Spleen (tissue), 11 donors: ENCODE results near the gene USP15. TPM values are rescaled to one million over a fixed set of nuclear protein-coding genes. Genes with fewer than 3 reads are reported as not detected.

Experiments used
- DNase-seq: peaks from one replicate; pipeline ENCODE4 v3.0.0-alpha.2; 2020
- H3K27ac ChIP-seq, 8 donors: fragments of 200-600 bp; sonication (generic) in 7 of 8; 1 replicate in 4 of 8; 2 replicates in 4 of 8; pipeline versions ENCODE4 v1.5.0 to v1.8.0; 2016 to 2021; ENCODE audit warnings: inconsistent platforms in 4 of 8, mild to moderate bottlenecking in 4 of 8, moderate library complexity in 1 of 8
- H3K27me3 ChIP-seq, 7 donors: fragments of 200-600 bp; sonication (generic) in 6 of 7; replicated peaks in 1 of 7; 1 replicate in 4 of 7; 2 replicates in 3 of 7; pipeline versions ENCODE4 v1.5.0 to v1.8.0; 2016 to 2021; ENCODE audit warnings: inconsistent platforms in 3 of 7, mild to moderate bottlenecking in 1 of 7
- H3K36me3 ChIP-seq, 6 donors: fragments of 200-600 bp; sonication (generic) in 5 of 6; 1 replicate in 4 of 6; 2 replicates in 2 of 6; pipeline versions ENCODE4 v1.5.0 to v1.8.0; 2016 to 2021; ENCODE audit warnings: inconsistent platforms in 2 of 6
- H3K4me1 ChIP-seq, 6 donors: fragments of 200-600 bp; sonication (generic) in 5 of 6; 1 replicate in 3 of 6; 2 replicates in 3 of 6; pipeline versions ENCODE4 v1.5.0 to v1.8.0; 2016 to 2021; ENCODE audit warnings: inconsistent platforms in 3 of 6
- H3K4me3 ChIP-seq, 8 donors: fragments of 200-600 bp; sonication (generic) in 7 of 8; 1 replicate in 4 of 8; 2 replicates in 4 of 8; pipeline versions ENCODE4 v1.5.0 to v1.8.0; 2016 to 2021; ENCODE audit warnings: inconsistent platforms in 4 of 8, mild to moderate bottlenecking in 4 of 8, moderate library complexity in 2 of 8
- H3K9me3 ChIP-seq, 8 donors: fragments of 200-600 bp; sonication (generic) in 7 of 8; 1 replicate in 4 of 8; 2 replicates in 4 of 8; pipeline versions ENCODE4 v1.5.0 to v1.8.0; 2016 to 2021; ENCODE audit warnings: inconsistent platforms in 4 of 8
- CTCF ChIP-seq, 11 experiments: fragments of 200-600 bp in 7 of 11; fragments of 450-650 bp in 4 of 11; sonication (generic) in 4 of 11; IDR thresholded peaks in 8 of 11; conservative IDR thresholded peaks in 3 of 11; 1 replicate in 7 of 11; 2 replicates in 4 of 11; pipeline versions ENCODE4 v1.4.0 to v1.8.0; 2016 to 2021; ENCODE audit warnings: antibody characterized with exemption in 11 of 11, inconsistent platforms in 4 of 11, mild to moderate bottlenecking in 1 of 11
- POLR2A ChIP-seq, 3 donors: fragments of 450-650 bp; IDR thresholded peaks; one replicate each; pipeline ENCODE4 v1.5.1; 2017; ENCODE audit warnings: antibody characterized with exemption in 3 of 3, mild to moderate bottlenecking in 1 of 3
- POLR2AphosphoS5 ChIP-seq, 3 donors: sonication (generic); formaldehyde crosslinking; IDR thresholded peaks; one replicate each; pipeline ENCODE4 v1.5.1; 2017; ENCODE audit warnings: antibody characterized with exemption in 3 of 3
- WGBS, 5 donors: extraction: QIAGEN DNeasy Blood & Tissue Kit in 3 of 5; methylation state at CpG; one replicate each; pipeline versions ENCODE4 v1.1.5 to v1.1.7; 2013 to 2018; 5-methylcytosine and 5-hydroxymethylcytosine counted together
- intact Hi-C: fragments of 100-400 bp; cut with DNase I; formaldehyde crosslinking; loops from one replicate; pipeline ENCODE4 v1.15.0; 2023; ENCODE audit warnings: low total_unique reads
- polyA plus RNA-seq, 3 donors: library from polyadenylated mRNA; stranded (reverse); fragments of 200-250 nt; gene quantifications; one replicate each; pipeline ENCODE4 v1.2.1, GENCODE V29; 2013
- total RNA-seq, 7 donors: library from RNA; depleted of rRNA in 3 of 7; stranded (reverse); fragments of >200 nt in 3 of 7; fragmentation: NEBNext Ultra II Directional in 4 of 7; extraction: Animal tissue kit (Norgen Biotek cat#: 25700) in 4 of 7; gene quantifications; one replicate each; pipeline versions ENCODE4 v1.1.0 to v1.2.1, GENCODE V29; 2016 to 2021
- donor health status: healthy with polysubstance abuse.
- donor health status: DM: no; HTN: no; CAD: no; lungs with moderate emphysema.
- donor health status: DM: no; HTN: no; CAD: no.
- donor health status: Bipolar disorder and iron deficiency.
- donor health status: healthy.
- donor health status: DM: no; HTN: no; CAD: no.
- donor health status: DM: yes; HTN: yes; CAD: no.

Gene USP15
- total and polyA plus RNA-seq, 10 donors, result 65.3 to 288 (median 162) TPM

GRCh38 chr12:62306569-62307530 is 46.6 kb downstream of the USP15 start:
- no peaks in the 10 kb centered on the region for H3K27me3 ChIP-seq
- no peak for DNase-seq
- no peak overlapping the region for H3K4me3 ChIP-seq
- TF ChIP-seq CTCF (IDR thresholded peaks at IDR 0.05 in 8 of 11, conservative IDR thresholded peaks at IDR 0.05 in 3 of 11) (no peak), POLR2AphosphoS5 (IDR thresholded peaks at IDR 0.05) (no peak), POLR2A (IDR thresholded peaks at IDR 0.05) (no peak)
- H3K27ac ChIP-seq, result no peak overlapping the region
- intact Hi-C loops, result no loop called here
- whole genome bisulfite sequencing, 5 donors, result 93 to 98% (median 96%) methylated on average over 7 of the region's 7 CpGs
- peaks cover 5 to 82% (median 51%) of the 10 kb centered on the region in 6 donors for H3K36me3 ChIP-seq
- H3K4me1 ChIP-seq, result peaks cover 0 to 23% (median 0%) of the 10 kb centered on the region in 6 donors
- peaks cover 4 to 23% (median 19%) of the 10 kb centered on the region in 8 donors for H3K9me3 ChIP-seq

- intact Hi-C loops, result no loop called here
- Histone ChIP-seq H3K27ac (no peak overlapping the region), H3K4me3 (no peak overlapping the region), H3K27me3 (no peaks in the 10 kb centered on the region), H3K36me3 (peaks cover 5 to 69% (median 47%) of the 10 kb centered on the region in 6 donors), H3K4me1 (peaks cover 0 to 20% (median 0%) of the 10 kb centered on the region in 6 donors), H3K9me3 (peaks cover 4 to 21% (median 19%) of the 10 kb centered on the region in 8 donors)
- no peak for DNase-seq
- TF ChIP-seq POLR2AphosphoS5 (IDR thresholded peaks at IDR 0.05), result no peak
- no peak for TF ChIP-seq POLR2A (IDR thresholded peaks at IDR 0.05)
- no peak for TF ChIP-seq CTCF (IDR thresholded peaks at IDR 0.05 in 8 of 11, conservative IDR thresholded peaks at IDR 0.05 in 3 of 11)
- 87 to 98% (median 97%) methylated on average over 3 of the region's 3 CpGs for WGBS, 5 donors
Measured at GRCh38 chr12:62308201-62308600, 48.0 kb downstream of the USP15 start.

- no peaks in the 10 kb centered on the region for H3K27me3 ChIP-seq
- no peak for TF ChIP-seq POLR2AphosphoS5 (IDR thresholded peaks at IDR 0.05)
- no peak for TF ChIP-seq CTCF (IDR thresholded peaks at IDR 0.05 in 8 of 11, conservative IDR thresholded peaks at IDR 0.05 in 3 of 11)
- no peak for TF ChIP-seq POLR2A (IDR thresholded peaks at IDR 0.05)
- H3K27ac ChIP-seq, result no peak overlapping the region
- intact Hi-C loops, result no loop called here
- H3K4me3 ChIP-seq, result no peak overlapping the region
- H3K4me1 ChIP-seq, result peaks cover 0 to 59% (median 10%) of the 10 kb centered on the region in 6 donors
- H3K36me3 ChIP-seq, result peaks cover 0 to 51% (median 2%) of the 10 kb centered on the region in 6 donors
- DNase-seq, result no peak
- 61 to 84% (median 76%) methylated on average over 2 of the region's 2 CpGs for WGBS, 5 donors
- H3K9me3 ChIP-seq, result peaks cover 0 to under 1% (median 0%) of the 10 kb centered on the region in 8 donors
Measured at GRCh38 chr12:62313727-62314380, 53.6 kb downstream of the USP15 start.

GRCh38 chr12:62317017-62317416 is 56.8 kb downstream of the USP15 start:
- peaks cover 0 to 56% (median 10%) of the 10 kb centered on the region in 6 donors for H3K4me1 ChIP-seq
- H3K36me3 ChIP-seq, result peaks cover 0 to 65% (median 10%) of the 10 kb centered on the region in 6 donors
- no peak for DNase-seq
- peaks cover 0 to 4% (median 0%) of the 10 kb centered on the region in 8 donors for H3K9me3 ChIP-seq
- no peaks in the 10 kb centered on the region for H3K27me3 ChIP-seq
- H3K27ac ChIP-seq, result no peak overlapping the region
- H3K4me3 ChIP-seq, result no peak overlapping the region
- intact Hi-C loops, result no loop called here
- TF ChIP-seq POLR2A (IDR thresholded peaks at IDR 0.05) (no peak), CTCF (IDR thresholded peaks at IDR 0.05 in 8 of 11, conservative IDR thresholded peaks at IDR 0.05 in 3 of 11) (no peak), POLR2AphosphoS5 (IDR thresholded peaks at IDR 0.05) (no peak)
